WTC11 (cell line): ENCODE measurements around the gene SERPINB13. TPM values are rescaled to one million over a fixed set of nuclear protein-coding genes. Genes with fewer than 3 reads are reported as not detected.

Source experiments
- ATAC-seq: fragments of 200-7000 bp; cut with Tn5 transposase; 2 replicates; pipeline ENCODE4 v1.10.0; 2021; ENCODE audit warnings: mild to moderate bottlenecking, moderate library complexity
- CTCF ChIA-PET: fragments of 300-600 bp; sonication (Branson Sonifier 250); formaldehyde crosslinking; loops from one replicate; lab custom pipeline; 2021; ENCODE audit warnings: antibody characterized with exemption; lab: Charles Lee
- POLR2A ChIA-PET: fragments of 350-600 bp; sonication (Branson Sonifier 250); formaldehyde crosslinking; loops from one replicate; lab custom pipeline; 2021; ENCODE audit warnings: antibody characterized with exemption; lab: Charles Lee
- DNase-seq: peaks from one replicate; pipeline ENCODE4 v3.0.0; 2021; ENCODE audit warnings: low spot score
- H3K27ac Mint-ChIP-seq: 2 replicates; pipeline ENCODE4 v1.8.0; 2021; ENCODE audit warnings: mixed read lengths
- H3K27me3 Mint-ChIP-seq: 2 replicates; pipeline ENCODE4 v1.8.0; 2021; ENCODE audit warnings: low read depth, mild to moderate bottlenecking, moderate library complexity, mixed read lengths
- H3K36me3 Mint-ChIP-seq: 2 replicates; pipeline ENCODE4 v1.8.0; 2021; ENCODE audit warnings: mixed read lengths
- H3K4me1 Mint-ChIP-seq: 2 replicates; pipeline ENCODE4 v1.8.0; 2022; ENCODE audit warnings: mixed read lengths
- H3K4me3 Mint-ChIP-seq: 2 replicates; pipeline ENCODE4 v1.8.0; 2021; ENCODE audit warnings: mild to moderate bottlenecking, moderate library complexity, mixed read lengths
- H3K9me3 Mint-ChIP-seq: 2 replicates; pipeline ENCODE4 v1.8.0; 2021; ENCODE audit warnings: mixed read lengths
- ARID4B ChIP-seq: sonication (generic); formaldehyde crosslinking; IDR thresholded peaks from 2 replicates; pipeline ENCODE4 v1.8.0; 2023; ENCODE audit warnings: missing genetic modification reagents, mild to moderate bottlenecking, borderline replicate concordance
- FOXP1 ChIP-seq: sonication (generic); formaldehyde crosslinking; IDR thresholded peaks from 2 replicates; pipeline ENCODE4 v1.8.0; 2022; ENCODE audit warnings: missing genetic modification reagents, mild to moderate bottlenecking, moderate library complexity, borderline replicate concordance
- HMGA2 ChIP-seq: fragments of 250-450 bp; sonication (Bioruptor Pico); IDR thresholded peaks from 2 replicates; pipeline ENCODE4 v1.4.0; 2021; ENCODE audit warnings: mild to moderate bottlenecking, moderate library complexity
- IRF2 ChIP-seq: sonication (generic); formaldehyde crosslinking; IDR thresholded peaks from 2 replicates; pipeline ENCODE4 v1.8.0; 2022; ENCODE audit warnings: low read depth, missing genetic modification reagents, borderline replicate concordance
- KAT7 ChIP-seq: sonication (generic); formaldehyde crosslinking; IDR thresholded peaks from 2 replicates; pipeline ENCODE4 v1.8.1; 2023; ENCODE audit warnings: missing genetic modification reagents, mild to moderate bottlenecking, borderline replicate concordance
- RELA ChIP-seq: sonication (generic); formaldehyde crosslinking; IDR thresholded peaks from 2 replicates; pipeline ENCODE4 v1.8.1; 2022; ENCODE audit warnings: missing genetic modification reagents, mild to moderate bottlenecking, borderline replicate concordance
- TCF7 ChIP-seq: sonication (generic); formaldehyde crosslinking; IDR thresholded peaks from 2 replicates; pipeline ENCODE4 v1.8.0; 2022; ENCODE audit warnings: mild to moderate bottlenecking, low read depth, missing genetic modification reagents, moderate library complexity
- USF1 ChIP-seq: sonication (generic); formaldehyde crosslinking; IDR thresholded peaks from 2 replicates; pipeline ENCODE4 v1.8.0; 2022; ENCODE audit warnings: mild to moderate bottlenecking, missing genetic modification reagents
- USF2 ChIP-seq: sonication (generic); formaldehyde crosslinking; IDR thresholded peaks from 2 replicates; pipeline ENCODE4 v1.8.1; 2023; ENCODE audit warnings: mild to moderate bottlenecking, missing genetic modification reagents, moderate library complexity
- ZNF121 ChIP-seq: sonication (generic); formaldehyde crosslinking; IDR thresholded peaks from 2 replicates; pipeline ENCODE4 v1.8.0; 2023; ENCODE audit warnings: missing genetic modification reagents
- ZNF219 ChIP-seq: sonication (generic); formaldehyde crosslinking; IDR thresholded peaks from 2 replicates; pipeline ENCODE4 v1.8.0; 2023; ENCODE audit warnings: missing genetic modification reagents, mild to moderate bottlenecking, borderline replicate concordance
- ZNF317 ChIP-seq: sonication (generic); formaldehyde crosslinking; IDR thresholded peaks from 2 replicates; pipeline ENCODE4 v1.8.1; 2023; ENCODE audit warnings: low read depth, mild to moderate bottlenecking, moderate library complexity, missing genetic modification reagents, borderline replicate concordance
- ZNF532 ChIP-seq: fragments of 250-450 bp; sonication (Bioruptor Pico); IDR thresholded peaks from 2 replicates; pipeline ENCODE4 v1.9.0; 2021; ENCODE audit warnings: mild to moderate bottlenecking, borderline replicate concordance
- total RNA-seq: library from RNA; stranded (reverse); gene quantifications from 3 replicates; pipeline ENCODE4 v1.2.3, GENCODE V29; 2021
- TF ChIP-seq, protein P1 (sequence below): sonication (generic); formaldehyde crosslinking; IDR thresholded peaks from 2 replicates; pipeline ENCODE4 v1.8.1; 2022; ENCODE audit warnings: mild to moderate bottlenecking, moderate library complexity, missing genetic modification reagents
- TF ChIP-seq, protein P2 (sequence below): fragments of 250-450 bp; sonication (Bioruptor Pico); IDR thresholded peaks from 2 replicates; pipeline ENCODE4 v1.8.0; 2021; ENCODE audit warnings: mild to moderate bottlenecking
- TF ChIP-seq, protein P3 (sequence below): sonication (generic); formaldehyde crosslinking; IDR thresholded peaks from 2 replicates; pipeline ENCODE4 v1.8.1; 2023; ENCODE audit warnings: mild to moderate bottlenecking, missing genetic modification reagents
- TF ChIP-seq, protein P4 (sequence below): sonication (generic); formaldehyde crosslinking; IDR thresholded peaks from 2 replicates; pipeline ENCODE4 v1.8.1; 2023; ENCODE audit warnings: mild to moderate bottlenecking, missing genetic modification reagents, borderline replicate concordance

Gene SERPINB13
- total RNA-seq, 1 experiment from 2014 or later: not detected

- TF ChIP-seq IRF2 (CRISPR knock-in tag): no peak
Observed at GRCh38 chr18:63606526-63606925, 19.4 kb downstream of the SERPINB13 start (continued).

DNA sequence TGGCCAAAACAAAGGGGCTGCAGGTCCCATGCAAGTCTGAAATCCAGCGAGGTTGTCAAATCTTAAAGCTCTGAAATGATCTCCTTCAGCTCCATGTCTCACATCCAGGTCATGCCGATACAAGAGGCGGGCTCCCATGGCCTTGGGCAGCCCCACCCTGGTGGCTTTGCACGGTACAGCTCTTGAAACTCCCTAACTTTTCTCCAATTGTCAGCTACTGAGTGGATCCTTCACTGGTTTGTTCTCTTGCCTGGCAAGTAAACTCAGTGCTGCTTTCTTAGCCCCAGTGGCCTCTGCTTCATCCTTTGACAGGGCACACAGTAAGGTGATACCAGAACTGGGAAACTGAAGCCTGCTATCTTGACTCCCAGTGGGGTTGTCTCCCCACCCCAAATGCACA is 26.3 kb downstream of the SERPINB13 start:
- DNase-seq (no peak), ATAC-seq (peak; percentile 57)
- CTCF ChIA-PET: no interaction called here
- POLR2A ChIA-PET: no interaction called here
- H3K9me3 Mint-ChIP-seq: peaks cover 6% of the 10 kb centered on the region
- no peak overlapping the region for H3K27ac Mint-ChIP-seq
- H3K4me1 Mint-ChIP-seq: peaks cover 12% of the 10 kb centered on the region
- H3K27me3 Mint-ChIP-seq: no peaks in the 10 kb centered on the region
- H3K36me3 Mint-ChIP-seq: no peaks in the 10 kb centered on the region
- H3K4me3 Mint-ChIP-seq: no peak overlapping the region
- no peak for TF ChIP-seq KAT7 (CRISPR knock-in tag)
- no peak for TF ChIP-seq RELA (CRISPR knock-in tag)
- no peak for TF ChIP-seq ZNF532 (CRISPR knock-in tag)
- TF ChIP-seq, protein P1, sequence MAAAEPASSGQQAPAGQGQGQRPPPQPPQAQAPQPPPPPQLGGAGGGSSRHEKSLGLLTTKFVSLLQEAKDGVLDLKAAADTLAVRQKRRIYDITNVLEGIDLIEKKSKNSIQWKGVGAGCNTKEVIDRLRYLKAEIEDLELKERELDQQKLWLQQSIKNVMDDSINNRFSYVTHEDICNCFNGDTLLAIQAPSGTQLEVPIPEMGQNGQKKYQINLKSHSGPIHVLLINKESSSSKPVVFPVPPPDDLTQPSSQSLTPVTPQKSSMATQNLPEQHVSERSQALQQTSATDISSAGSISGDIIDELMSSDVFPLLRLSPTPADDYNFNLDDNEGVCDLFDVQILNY: no peak
- no peak for TF ChIP-seq ARID4B
- TF ChIP-seq, protein P2, sequence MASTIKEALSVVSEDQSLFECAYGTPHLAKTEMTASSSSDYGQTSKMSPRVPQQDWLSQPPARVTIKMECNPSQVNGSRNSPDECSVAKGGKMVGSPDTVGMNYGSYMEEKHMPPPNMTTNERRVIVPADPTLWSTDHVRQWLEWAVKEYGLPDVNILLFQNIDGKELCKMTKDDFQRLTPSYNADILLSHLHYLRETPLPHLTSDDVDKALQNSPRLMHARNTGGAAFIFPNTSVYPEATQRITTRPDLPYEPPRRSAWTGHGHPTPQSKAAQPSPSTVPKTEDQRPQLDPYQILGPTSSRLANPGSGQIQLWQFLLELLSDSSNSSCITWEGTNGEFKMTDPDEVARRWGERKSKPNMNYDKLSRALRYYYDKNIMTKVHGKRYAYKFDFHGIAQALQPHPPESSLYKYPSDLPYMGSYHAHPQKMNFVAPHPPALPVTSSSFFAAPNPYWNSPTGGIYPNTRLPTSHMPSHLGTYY: no peak
- no peak for TF ChIP-seq ZNF121 (CRISPR knock-in tag)
- TF ChIP-seq USF1 (CRISPR knock-in tag): no peak
- TF ChIP-seq, protein P3, sequence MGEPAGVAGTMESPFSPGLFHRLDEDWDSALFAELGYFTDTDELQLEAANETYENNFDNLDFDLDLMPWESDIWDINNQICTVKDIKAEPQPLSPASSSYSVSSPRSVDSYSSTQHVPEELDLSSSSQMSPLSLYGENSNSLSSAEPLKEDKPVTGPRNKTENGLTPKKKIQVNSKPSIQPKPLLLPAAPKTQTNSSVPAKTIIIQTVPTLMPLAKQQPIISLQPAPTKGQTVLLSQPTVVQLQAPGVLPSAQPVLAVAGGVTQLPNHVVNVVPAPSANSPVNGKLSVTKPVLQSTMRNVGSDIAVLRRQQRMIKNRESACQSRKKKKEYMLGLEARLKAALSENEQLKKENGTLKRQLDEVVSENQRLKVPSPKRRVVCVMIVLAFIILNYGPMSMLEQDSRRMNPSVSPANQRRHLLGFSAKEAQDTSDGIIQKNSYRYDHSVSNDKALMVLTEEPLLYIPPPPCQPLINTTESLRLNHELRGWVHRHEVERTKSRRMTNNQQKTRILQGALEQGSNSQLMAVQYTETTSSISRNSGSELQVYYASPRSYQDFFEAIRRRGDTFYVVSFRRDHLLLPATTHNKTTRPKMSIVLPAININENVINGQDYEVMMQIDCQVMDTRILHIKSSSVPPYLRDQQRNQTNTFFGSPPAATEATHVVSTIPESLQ (CRISPR knock-in tag): no peak
- no peak for TF ChIP-seq TCF7 (CRISPR knock-in tag)
- TF ChIP-seq ZNF317 (CRISPR knock-in tag): no peak
- no peak for TF ChIP-seq ZNF219 (CRISPR knock-in tag)
- no peak for TF ChIP-seq FOXP1
- no peak for TF ChIP-seq USF2 (CRISPR knock-in tag)
- TF ChIP-seq, protein P4, sequence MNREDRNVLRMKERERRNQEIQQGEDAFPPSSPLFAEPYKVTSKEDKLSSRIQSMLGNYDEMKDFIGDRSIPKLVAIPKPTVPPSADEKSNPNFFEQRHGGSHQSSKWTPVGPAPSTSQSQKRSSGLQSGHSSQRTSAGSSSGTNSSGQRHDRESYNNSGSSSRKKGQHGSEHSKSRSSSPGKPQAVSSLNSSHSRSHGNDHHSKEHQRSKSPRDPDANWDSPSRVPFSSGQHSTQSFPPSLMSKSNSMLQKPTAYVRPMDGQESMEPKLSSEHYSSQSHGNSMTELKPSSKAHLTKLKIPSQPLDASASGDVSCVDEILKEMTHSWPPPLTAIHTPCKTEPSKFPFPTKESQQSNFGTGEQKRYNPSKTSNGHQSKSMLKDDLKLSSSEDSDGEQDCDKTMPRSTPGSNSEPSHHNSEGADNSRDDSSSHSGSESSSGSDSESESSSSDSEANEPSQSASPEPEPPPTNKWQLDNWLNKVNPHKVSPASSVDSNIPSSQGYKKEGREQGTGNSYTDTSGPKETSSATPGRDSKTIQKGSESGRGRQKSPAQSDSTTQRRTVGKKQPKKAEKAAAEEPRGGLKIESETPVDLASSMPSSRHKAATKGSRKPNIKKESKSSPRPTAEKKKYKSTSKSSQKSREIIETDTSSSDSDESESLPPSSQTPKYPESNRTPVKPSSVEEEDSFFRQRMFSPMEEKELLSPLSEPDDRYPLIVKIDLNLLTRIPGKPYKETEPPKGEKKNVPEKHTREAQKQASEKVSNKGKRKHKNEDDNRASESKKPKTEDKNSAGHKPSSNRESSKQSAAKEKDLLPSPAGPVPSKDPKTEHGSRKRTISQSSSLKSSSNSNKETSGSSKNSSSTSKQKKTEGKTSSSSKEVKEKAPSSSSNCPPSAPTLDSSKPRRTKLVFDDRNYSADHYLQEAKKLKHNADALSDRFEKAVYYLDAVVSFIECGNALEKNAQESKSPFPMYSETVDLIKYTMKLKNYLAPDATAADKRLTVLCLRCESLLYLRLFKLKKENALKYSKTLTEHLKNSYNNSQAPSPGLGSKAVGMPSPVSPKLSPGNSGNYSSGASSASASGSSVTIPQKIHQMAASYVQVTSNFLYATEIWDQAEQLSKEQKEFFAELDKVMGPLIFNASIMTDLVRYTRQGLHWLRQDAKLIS (CRISPR knock-in tag): no peak
- TF ChIP-seq HMGA2: no peak
